HG03442 (cell line): ENCODE data around the gene DDN.

Experiments
- ATAC-seq: cut with Tn5 transposase; IDR thresholded peaks from one replicate; pipeline ENCODE4 v1.9.1; 2021; ENCODE audit warnings: mild to moderate bottlenecking, moderate library complexity; ENCODE audit not compliant: unreplicated experiment

The DDN gene

GRCh38 chr12:49032276-49032675, 33.1 kb upstream of the DDN start:
- no peak for ATAC-seq

- no peak for ATAC-seq
Observed at GRCh38 chr12:49031573-49032161, 32.5 kb upstream of the DDN start.

GRCh38 chr12:49030714-49031572, 31.8 kb upstream of the DDN start:
- no peak for ATAC-seq

- no peak for ATAC-seq
Observed at GRCh38 chr12:49030119-49030518, 30.9 kb upstream of the DDN start.

- no peak for ATAC-seq
Observed at GRCh38 chr12:49028666-49029275, 29.6 kb upstream of the DDN start.

GRCh38 chr12:49027846-49028555, 28.8 kb upstream of the DDN start:
- no peak for ATAC-seq

- no peak for ATAC-seq
Observed at GRCh38 chr12:49026678-49027480, 27.7 kb upstream of the DDN start.

- no peak for ATAC-seq
Observed at GRCh38 chr12:49026101-49026500, 26.9 kb upstream of the DDN start.

GRCh38 chr12:49025463-49025862, 26.3 kb upstream of the DDN start:
- ATAC-seq = no peak

- ATAC-seq = no peak
Observed at GRCh38 chr12:49024543-49024942, 25.4 kb upstream of the DDN start.

- ATAC-seq = no peak
Observed at GRCh38 chr12:49023812-49024211, 24.6 kb upstream of the DDN start.

- no peak for ATAC-seq
Observed at GRCh38 chr12:49022558-49023178, 23.5 kb upstream of the DDN start.

GRCh38 chr12:49021292-49021915, 22.2 kb upstream of the DDN start:
- no peak for ATAC-seq

- ATAC-seq = no peak
Observed at GRCh38 chr12:49020441-49020840, 21.3 kb upstream of the DDN start.

- no peak for ATAC-seq
Observed at GRCh38 chr12:49019443-49020324, 20.5 kb upstream of the DDN start.

GRCh38 chr12:49019120-49019430, 19.9 kb upstream of the DDN start:
- peak; percentile 9 for ATAC-seq

- peak; percentile 83 for ATAC-seq
Observed at GRCh38 chr12:49018261-49019119, 19.3 kb upstream of the DDN start, which contains the start of gene PRKAG1. TSS of gene PRKAG1 (minus strand) at chr12:49018776. CDS start at chr12:49018740, 36 bp downstream.

GRCh38 chr12:49017891-49018260, 18.7 kb upstream of the DDN start:
- peak; percentile 8 for ATAC-seq
